Heart left ventricle (tissue), 13 donors: Measurements from ENCODE around the gene ANO4.

Source experiments
- CTCF ChIP-seq, 12 donors: fragments of 200-600 bp; sonication (generic) in 4 of 12; IDR thresholded peaks; one replicate each; pipeline versions ENCODE4 v1.5.0 to v1.8.0; 2018 to 2022; ENCODE audit warnings: antibody characterized with exemption in 12 of 12, mild to moderate bottlenecking in 5 of 12
- POLR2A ChIP-seq, 2 donors: fragments of 450-650 bp; IDR thresholded peaks; one replicate each; pipeline ENCODE4 v1.6.1; 2017; ENCODE audit warnings: antibody characterized with exemption in 2 of 2, mild to moderate bottlenecking in 2 of 2, moderate library complexity in 2 of 2
- donor health status: ischemic (EF 13 %, LVEDD 7.1; RV severe dilation, severe dysfunction).
- donor health status: DM: no; HTN: yes; CAD: no.
- donor health status: DM: no; HTN: no; CAD: no.
- donor health status: ischemic (EF 25% LVEDD 6.9; RV normal size, moderate dysfunction).
- donor health status: ischemic (EF 25% LVEDD 5.7; RV mildly dilated, moderate dysfunction).
- donor health status: ischemic (EF 35%, LVEDD 5.7; RV mildly dilated, moderate dysfunction).
- donor health status: nonischemic (EF 11% LVEDD 7.7; RV severe dilation, severe dysfunction).
- donor health status: DM: yes; HTN: yes; CAD: no.
- donor health status: PGD.
- donor health status: ischemic (EF 29% LVEDD 5.4; RV normal size, mild dysfunction).
- donor health status: nonischemic (EF 23%, LVEDD 6.1; RV moderate dilation, normal function).

- no peak for TF ChIP-seq CTCF (IDR thresholded peaks at IDR 0.05)
- TF ChIP-seq POLR2A (IDR thresholded peaks at IDR 0.05) = no peak
Observed at GRCh38 chr12:100860611-100861010, 66.0 kb downstream of the ANO4 start.
